Measurements from ENCODE around the gene TMEM176B.
"Not testable (repeated sequence)": the region's sequence is repeated elsewhere in the genome, so short reads cannot be mapped to it uniquely, and the experiment has no call there.

The TMEM176B gene

GRCh38 chr7:150788474-150789269, 11.5 kb downstream of the TMEM176B start:
- DNase-seq, result no peak

GRCh38 chr7:150787321-150788281, 12.6 kb downstream of the TMEM176B start:
- DNase-seq, result no peak

DNA sequence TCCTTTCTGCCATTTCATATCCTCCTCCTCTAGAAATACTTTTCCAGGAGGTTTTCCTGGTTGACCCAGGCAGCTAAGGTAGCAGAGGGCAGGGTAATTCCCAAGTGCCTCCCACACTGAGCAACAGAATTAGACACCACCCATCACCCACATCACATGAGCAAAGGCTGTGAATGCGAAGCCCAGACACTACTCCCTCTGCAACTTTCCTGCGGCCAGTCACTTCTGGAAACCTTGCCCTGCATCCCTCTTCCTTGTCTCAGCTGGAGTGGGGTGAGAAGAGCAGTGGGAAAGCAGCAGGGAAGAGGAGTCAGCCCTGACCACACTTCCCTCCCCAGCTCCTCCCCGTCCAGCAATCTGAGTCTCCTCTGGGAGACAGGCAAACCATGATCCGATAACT, 15.2 kb downstream of the TMEM176B start:
- DNase-seq, result no peak

- no peak for DNase-seq
These were observed 15.9 kb downstream of the TMEM176B start for GRCh38 chr7:150784120-150784736.

DNA sequence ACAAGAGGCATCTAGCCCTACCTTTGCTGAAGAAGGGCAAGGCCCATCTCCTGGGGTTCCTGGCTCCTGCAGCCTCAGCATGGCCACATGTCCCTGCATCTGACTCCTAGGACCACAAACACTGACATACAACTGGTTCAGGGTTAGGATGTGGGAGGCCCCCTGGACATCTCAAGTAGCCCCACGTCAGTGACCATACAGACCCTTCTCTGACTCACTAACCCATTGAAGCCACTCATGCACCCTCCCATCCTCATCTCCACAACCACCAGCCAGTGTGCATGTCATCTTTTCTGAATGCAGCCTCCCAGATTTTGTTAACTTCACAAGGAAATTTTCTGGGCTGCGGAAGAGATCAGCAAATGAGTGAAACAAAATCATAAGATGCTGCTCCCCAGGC, 18.2 kb downstream of the TMEM176B start:
- no peak for DNase-seq

DNA sequence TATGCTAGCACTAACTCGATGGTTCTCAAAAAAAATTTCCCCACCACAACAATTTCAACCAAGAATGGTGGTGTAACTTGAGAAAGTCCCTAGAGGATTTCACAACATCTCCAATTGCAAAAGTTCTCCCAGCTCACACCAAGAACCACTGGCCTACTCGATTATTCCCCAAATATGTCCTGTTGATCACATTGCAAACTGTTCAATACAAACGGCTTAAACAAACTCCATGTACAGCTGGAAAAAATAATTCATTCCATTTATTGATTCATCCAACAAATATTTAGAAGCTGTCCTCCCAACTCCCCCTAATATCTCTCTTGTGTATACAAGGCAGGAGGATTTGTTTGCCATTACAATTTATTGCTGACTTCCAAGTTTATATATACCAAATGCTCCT, 19.1 kb downstream of the TMEM176B start:
- DNase-seq, result no peak

- DNase-seq, result no peak
These were observed 19.9 kb downstream of the TMEM176B start for GRCh38 chr7:150780292-150780691.

GRCh38 chr7:150778738-150779301, 21.3 kb downstream of the TMEM176B start:
- DNase-seq, result peak; percentile 83

DNA sequence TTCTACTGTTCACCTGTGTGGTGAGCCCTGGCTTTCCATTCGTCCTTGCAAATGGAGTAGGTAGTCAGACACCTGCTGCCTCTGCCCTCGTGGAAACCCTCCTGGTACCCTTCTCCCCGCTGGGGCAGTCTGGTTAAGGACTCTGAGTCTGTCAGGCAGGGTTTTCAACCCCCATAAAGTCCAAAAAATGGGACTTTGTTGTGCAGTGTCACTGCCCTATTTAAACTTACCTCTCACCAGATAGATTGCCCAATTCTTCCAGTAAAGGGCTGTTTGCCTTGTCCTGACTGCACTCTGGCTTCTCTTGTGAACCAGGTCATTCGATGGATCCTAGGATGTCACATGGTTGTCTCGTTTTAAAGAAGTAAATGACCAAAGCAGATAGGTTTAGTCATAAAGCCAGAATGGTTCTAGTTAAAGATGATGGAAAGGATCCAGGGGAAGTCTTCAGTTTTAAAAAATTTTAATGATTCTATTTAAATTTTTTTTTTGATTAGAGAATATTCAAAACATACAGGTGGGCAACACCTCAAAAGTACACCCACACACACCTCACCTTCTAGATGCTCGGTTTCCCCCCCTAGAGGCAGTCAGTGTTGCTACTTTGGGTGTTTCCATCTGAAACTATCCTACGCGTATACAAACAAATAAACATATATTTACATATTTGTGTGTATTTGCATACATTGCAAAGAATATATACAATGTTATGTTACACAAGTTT, 22.0 kb downstream of the TMEM176B start:
- no peak for DNase-seq

DNA sequence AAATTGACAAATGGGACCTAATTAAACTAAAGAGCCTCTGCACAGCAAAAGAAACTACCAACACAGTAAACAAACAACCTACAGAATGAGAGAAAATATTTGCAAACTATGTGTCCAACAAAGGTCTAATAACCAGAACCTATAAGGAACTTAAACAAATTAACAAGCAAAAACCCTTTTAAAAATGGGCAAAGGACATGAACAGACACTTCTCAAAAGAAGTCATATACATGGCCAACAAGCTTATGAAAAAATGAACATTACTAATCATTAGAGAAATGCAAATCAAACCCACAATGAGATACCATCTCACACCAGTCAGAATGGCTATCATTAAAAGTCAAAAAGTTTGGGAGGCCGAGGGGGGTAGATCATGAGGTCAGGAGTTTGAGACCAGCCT, 26.0 kb downstream of the TMEM176B start:
- not testable (repeated sequence) for DNase-seq

DNA sequence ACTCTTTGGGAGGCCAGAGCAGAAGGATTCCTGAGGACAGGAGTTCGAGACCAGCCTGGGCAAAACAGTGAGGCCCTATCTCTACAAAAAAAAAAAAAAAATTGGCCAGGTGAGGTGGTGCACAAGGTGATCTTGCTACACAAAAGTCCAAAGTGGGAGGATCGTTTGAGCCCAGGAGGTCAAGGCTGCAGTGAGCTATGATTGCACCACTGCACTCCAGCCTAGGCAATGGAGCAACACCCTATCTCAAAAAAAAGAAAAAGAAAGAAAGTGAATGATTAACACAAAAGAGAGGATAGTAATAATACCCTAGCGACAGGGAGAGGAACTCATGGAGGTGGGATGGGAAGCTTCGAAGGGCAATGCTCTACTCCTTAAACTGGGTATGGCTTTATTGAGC, 30.4 kb downstream of the TMEM176B start:
- no peak for DNase-seq

DNA sequence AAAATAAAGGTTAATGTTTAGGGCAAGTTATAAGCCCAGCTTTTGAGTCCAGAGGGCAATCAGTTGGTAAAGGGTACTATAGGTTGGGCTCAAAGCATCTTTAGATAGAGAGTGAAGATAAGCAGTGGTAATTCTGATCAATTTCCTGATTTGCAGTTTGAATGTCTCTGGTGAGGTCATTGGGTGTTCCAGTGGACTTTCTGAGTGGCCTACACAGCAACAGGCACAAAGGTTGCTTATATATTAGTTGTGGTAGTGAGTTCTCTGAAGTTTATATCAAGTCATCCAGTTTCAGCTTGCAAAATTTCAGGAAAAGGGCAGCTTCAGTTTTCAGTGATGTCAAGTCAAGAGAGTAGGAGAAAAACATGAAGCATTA, 33.8 kb downstream of the TMEM176B start:
- no peak for DNase-seq

DNA sequence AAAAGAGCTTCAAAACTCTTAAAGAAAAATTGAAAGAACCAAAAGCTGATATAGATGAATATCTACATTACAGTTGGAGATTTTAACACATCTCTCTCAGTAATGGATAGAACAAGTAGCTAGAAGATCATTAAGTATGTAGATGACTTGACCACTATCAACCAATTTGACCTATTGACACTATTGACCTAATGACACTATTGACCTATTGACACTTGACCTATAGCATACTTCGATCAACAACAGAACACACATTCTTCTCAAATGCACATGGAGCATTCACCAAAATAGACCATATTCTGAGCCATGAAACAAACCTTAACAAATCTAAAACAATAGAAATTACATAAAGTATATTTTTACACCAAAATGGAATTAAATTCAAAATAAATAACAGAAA, 40.7 kb downstream of the TMEM176B start:
- no peak for DNase-seq

DNA sequence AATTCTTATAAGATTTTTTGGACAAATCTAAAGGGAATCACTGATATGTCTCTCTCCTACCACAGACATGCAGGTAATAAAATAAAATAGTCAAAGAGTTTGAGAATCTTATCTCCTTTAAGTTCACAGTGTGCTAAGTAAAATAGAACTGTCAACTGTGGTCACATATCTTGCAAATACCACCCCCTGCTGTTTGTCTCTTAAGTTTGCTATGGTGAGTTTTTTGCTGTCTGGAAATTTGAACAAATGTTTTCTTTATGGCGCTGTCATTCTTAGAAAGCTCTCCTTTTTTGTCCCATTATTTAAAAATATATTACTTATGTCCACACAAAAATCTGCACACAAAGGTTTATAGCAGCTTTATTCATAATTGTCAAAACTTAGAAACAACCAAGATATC, 43.3 kb downstream of the TMEM176B start:
- DNase-seq, result peak; percentile 53

- peak; percentile 46 for DNase-seq
These were observed 44.0 kb downstream of the TMEM176B start for GRCh38 chr7:150756166-150756565.

DNA sequence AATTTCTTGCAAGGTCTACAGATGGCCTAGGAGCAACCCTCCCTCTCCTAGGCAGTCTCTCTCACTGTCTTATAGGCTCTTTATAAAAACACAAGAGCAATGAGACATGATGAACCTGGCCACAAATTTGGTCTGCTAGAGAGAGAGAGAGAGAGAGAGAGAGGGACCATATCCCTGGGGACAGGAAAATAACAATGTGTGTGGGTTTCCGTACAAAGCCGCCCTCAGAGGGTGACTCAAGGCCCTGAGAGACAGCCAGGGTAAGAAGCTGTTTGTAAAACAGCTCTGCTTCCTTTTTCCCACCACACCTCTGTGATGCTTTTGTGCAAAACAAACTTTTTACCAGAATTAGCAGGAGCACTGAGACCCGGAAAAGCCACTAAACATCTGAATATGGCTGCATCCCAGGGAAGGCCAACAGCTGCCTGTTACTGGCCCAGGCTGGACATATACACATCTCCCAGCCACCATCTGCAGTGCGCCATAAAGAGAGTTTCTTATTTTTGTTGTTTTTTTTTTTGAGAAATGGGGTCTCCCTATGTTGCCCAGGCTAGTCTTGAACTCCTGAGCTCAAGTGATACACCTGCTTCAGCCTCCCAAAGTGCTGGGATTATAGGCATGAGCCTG, 44.6 kb downstream of the TMEM176B start:
- peak; percentile 87 for DNase-seq

- DNase-seq, result peak; percentile 47
These were observed 45.2 kb downstream of the TMEM176B start for GRCh38 chr7:150754951-150755350.

GRCh38 chr7:150753826-150754603, 46.1 kb downstream of the TMEM176B start:
- DNase-seq, result peak; percentile 56

- no peak for DNase-seq
These were observed 46.9 kb downstream of the TMEM176B start for GRCh38 chr7:150753239-150753638.

- no peak for DNase-seq
These were observed 48.5 kb downstream of the TMEM176B start for GRCh38 chr7:150751702-150752101.

GRCh38 chr7:150748376-150748775, 51.8 kb downstream of the TMEM176B start:
- DNase-seq, result peak; percentile 56

Measured in CD4-positive, alpha-beta T cell treated with Interleukin-6 for 4 hours (primary cell).